SK-N-DZ (cell line): ENCODE data around the gene CLSTN2.

Experiments
- DNase-seq: peaks from one replicate; pipeline ENCODE4 v3.0.0-alpha.2; 2015; ENCODE audit warnings: low spot score

The CLSTN2 gene

DNA sequence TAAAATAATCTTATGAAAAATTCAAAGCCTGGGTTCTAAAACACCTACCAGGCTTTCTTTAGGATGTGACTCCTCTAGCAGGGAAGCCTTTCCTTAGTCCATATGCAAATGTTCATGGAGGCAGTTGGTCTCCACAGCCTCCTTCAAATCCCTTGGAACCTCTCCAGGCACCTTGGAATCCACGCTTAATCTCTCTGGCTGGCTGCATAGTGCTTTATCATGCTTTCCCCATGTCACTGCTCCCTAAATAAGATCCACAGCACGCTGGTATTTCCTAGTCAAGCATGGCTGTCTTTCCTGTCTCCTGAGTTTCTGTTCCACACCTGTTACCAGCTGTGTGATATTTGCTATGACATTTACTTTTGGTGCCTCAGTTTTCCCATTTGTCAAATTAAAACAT is 71.3 kb downstream of the CLSTN2 start:
- DNase-seq = no peak

DNA sequence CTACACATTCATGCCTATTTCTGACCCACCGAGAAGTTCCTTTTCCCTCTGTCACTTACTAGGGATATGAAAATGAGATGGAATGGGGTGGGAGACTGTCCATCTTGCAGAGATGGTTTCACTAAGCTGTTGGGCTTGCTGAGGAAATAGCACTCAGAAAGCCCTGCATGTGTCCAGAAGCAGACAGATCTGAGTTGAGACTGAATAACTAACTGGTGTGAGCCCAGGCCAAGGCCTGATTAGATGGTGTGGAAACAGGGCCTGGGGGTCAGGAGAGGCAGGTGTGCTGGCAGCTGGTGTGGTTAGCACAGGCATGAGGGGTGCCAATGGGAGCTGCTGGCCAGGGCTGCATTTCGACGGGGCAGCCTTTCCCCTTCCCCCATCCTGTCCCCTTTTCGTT is 72.1 kb downstream of the CLSTN2 start:
- no peak for DNase-seq

DNA sequence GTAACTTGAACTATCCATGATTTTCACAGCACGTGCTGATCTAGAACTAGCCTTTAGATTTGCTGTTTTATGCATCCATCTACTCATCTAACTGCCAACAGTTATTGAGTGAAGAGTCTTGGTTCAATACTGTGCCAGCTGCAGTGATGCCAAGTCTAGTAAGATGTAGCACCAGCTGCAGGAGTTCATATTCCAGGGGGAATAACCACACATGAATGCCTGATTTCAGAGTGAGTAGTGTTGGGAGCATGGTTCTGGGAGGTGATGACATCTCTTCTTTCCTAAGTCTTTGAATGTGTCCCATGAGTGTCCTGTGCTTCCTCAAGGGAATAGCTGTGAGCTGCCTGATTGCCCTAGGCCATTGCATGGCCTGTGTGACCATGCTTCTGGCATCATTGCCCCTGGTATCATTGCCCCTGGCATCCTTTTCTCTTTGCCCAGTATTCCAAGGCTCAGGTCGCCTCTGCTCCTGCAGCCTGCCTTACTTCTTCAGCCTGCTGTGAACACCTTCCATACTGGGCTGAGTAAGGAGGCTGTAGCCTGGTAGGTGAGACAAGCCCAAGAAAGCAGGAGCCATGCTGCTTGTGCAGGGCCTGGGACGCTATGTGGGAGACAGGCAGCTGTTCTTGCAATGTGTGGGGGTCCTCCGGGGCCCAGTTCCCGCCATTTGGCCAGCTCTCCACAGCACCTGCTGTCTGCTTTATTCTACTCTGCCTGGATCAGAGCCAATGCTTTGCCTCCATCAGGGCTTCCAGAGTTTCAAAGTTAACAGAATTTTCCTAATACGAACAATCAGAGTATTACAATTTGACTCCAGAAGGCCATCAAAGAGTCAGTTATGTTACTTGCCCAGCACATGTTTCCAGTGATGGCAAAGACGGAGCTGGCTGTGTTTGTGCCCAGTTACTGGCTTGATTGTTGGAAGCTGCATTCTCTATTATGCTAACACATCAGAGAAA is 73.2 kb downstream of the CLSTN2 start:
- DNase-seq = no peak

DNA sequence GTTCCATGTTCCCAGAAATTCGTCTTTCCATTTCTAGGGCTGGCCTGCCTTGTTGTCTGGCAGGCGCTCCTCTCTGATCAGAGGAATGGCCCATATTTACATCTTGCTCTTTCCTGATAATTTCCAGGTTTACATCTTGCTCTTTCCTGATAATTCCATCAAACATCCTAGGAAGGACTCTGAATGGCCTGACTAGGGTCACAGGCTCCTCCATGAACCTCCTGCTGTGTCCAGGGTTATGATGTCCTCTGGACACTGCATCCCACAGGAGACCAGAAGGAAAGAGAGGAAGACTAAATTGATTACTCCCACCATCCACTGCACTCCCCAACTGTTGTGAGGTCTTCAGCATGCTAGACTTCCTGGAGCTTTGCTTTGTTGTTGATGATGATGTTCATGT is 75.4 kb downstream of the CLSTN2 start:
- no peak for DNase-seq

DNA sequence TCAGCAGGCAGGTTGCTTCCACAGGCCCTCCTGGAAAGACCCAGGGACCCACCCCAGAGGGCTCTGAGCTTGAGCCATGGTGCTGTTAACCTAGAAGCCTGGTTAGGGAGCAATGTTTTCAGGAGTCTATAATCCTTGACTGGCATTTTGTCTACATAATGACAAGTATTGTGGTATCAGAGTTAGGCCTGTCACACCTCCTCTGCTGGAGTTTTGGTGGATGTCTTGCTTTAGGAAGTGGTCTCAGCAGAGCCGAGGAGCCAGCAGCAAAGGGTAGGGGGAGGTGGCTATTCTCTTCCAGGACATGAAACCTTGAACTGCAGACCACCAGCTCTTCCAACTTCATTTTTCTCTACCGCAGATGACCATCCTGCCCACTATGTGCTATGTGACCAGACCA is 76.1 kb downstream of the CLSTN2 start:
- DNase-seq = no peak

DNA sequence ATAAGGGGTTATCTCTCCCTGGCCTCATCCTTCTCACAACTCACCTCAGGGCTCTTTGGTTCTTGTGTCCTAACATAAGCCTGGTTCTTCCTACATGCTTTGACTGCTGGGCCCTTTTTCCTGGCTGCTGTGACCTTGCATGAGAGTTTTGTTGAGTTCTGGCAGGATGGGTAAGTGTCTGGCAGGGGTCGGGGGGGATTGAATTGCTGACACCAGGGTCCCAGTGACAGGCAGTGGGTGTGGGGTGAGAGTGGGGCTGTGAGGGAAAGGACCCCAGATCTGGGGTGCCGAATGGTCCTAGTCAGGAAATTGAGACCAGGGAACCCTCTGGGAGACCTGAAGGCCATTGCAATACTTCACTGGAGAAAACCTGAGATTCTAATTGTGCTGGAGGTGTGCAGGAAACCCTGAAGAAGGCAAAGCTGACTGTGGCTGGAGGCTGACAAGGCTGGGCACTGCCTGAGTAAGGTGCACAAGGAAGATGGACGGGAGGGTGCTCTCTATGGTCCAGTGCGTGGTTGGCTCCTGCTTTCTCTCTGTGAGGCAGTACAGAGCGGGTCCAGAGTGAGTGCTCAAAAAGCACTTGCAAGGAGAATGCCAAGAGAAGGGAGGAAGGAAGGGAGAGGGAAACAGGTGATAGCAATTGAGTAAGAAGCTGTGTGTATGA is 76.8 kb downstream of the CLSTN2 start:
- no peak for DNase-seq

DNA sequence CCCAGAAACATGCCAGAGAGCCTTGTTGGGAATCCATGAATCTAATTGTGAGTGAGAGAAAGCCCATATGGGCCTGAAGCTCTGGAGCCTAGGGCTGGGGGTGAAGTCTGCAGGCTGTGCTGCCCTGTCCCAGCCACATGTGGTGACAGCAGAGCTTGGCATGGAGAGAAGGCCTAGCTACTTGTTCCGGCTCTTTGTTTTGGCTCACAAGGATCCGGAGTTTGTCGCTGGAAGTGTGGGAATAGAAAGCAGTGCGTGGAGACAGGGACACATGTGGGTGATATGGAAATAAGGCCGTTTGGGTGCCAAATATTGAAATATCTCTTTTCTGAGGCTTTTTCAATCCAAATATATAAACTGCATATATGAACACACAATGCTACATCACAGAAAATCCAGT is 78.2 kb downstream of the CLSTN2 start:
- no peak for DNase-seq

DNA sequence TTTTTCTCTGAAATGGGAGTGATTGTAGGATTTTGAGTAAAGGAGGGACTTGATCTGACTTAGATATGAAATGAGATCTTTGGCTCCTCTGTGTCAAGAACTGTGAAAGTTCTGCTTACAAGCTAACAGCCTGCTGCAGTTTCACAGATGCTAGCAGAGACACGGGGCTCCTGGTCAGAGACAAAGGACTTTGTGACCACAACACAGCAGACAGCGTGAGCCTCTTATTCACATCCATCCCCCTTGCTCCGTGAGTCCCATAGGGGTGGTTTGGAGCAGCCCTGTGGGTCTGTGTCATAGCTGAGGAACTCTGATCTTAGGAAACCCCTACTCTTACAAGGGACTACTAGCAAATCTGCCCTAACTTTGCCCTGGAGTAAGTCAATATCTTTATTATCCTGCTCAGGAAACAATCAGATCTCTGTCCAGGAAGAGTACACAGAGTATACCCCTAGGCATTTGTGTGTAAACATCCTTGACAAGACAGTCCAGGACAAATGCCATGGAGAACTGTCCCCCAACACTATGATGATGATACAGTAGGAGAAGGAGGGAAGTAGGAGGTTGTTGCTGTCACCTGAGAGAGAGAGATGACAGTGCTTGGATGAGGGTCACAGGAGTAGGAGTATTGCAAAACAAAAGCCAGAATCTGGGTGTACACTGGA is 80.0 kb downstream of the CLSTN2 start:
- DNase-seq = no peak

DNA sequence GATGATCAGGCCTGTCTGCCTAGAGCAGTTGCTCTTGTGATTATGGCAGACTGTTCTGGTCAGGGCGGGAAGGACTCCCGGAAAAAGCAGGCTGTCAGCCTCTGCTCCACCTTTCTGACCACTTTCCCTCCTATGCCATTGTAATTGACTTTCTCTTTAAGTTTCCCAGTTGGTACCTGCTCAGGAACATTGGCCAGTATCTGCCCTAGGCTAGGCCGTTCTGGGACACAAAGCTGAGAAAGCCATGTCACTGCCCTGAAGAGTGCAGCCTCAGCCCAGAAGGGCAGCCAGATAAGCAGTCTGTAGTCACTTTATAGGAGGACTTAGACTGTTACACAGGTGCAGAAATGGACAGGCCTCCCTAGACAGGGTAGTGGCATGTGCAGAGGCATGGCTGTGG is 80.8 kb downstream of the CLSTN2 start:
- DNase-seq = no peak

DNA sequence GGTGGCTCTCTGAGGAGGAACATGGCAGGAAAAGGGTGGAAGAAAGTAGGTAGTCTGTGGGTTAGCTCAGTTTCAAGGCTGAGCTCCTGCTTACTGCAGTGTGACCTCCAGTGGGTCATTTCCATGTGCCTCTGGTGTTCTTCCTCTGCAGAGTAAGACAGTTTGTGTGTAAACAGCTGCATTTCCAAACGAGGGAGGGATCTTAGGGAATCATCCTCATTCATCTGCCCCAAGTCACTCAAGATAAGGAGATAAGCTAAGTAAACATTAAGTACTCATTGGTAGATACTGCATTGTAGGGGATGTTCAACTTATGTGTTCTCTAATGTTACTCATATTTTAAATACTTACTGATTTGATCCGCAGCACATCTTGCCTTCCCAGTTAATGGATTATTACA is 83.6 kb downstream of the CLSTN2 start:
- DNase-seq = no peak

DNA sequence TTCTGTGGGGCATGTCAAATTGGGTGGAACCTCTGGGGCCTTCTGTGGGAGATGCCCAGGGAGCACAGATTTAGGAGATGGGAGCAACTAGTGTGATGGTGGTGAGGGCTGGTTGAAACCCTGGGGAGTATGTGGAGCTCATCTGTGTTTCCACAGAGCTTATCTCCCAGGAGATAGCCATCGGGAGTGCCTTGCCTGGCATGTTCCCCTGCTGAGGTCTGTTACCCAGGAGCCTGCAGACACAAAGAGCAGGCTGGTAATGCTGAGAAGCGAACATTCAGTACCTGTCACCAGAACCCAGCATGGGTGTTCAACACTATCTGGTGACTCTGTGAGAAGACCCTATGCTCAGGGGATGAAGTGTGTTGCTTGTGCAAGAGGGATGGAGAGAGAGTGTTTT is 85.0 kb downstream of the CLSTN2 start:
- no peak for DNase-seq

DNA sequence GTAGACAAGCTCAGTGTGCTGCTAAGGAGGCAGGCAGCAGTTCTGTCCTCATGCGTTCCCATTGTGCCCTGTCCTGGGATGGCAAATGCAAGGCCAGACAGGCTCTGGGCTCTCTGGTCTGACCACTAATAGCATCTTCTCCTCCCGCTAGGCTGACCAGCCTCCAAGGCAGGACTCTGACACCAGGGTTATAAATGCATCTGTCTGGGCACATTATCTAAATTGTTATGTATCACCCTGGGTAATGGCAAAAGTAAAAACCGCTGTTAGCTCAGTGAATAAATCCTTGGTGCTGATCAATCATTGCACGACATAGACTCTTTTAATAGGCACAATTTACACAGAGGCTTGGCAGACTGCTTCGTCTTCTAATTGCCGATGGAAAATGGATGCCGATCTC is 85.6 kb downstream of the CLSTN2 start:
- no peak for DNase-seq

DNA sequence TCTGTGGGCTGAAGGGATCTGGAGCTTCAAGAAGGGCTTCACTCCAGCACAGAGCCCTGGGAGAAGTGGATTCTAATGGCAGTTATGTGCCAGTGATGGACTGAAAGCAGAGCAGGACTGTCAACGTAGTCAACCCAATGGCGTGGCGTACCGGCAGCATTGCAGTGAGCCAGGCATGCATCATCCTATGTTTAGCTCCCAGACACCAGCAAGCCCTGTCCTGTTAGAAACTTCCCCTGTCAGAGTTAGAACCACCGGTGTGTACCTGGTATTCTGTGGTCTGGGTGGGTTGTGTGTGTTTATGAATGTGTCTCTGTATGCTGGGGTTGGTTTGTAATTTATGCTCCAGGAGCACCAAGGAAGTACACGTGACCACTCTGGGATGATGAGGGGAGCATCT is 86.3 kb downstream of the CLSTN2 start:
- no peak for DNase-seq

DNA sequence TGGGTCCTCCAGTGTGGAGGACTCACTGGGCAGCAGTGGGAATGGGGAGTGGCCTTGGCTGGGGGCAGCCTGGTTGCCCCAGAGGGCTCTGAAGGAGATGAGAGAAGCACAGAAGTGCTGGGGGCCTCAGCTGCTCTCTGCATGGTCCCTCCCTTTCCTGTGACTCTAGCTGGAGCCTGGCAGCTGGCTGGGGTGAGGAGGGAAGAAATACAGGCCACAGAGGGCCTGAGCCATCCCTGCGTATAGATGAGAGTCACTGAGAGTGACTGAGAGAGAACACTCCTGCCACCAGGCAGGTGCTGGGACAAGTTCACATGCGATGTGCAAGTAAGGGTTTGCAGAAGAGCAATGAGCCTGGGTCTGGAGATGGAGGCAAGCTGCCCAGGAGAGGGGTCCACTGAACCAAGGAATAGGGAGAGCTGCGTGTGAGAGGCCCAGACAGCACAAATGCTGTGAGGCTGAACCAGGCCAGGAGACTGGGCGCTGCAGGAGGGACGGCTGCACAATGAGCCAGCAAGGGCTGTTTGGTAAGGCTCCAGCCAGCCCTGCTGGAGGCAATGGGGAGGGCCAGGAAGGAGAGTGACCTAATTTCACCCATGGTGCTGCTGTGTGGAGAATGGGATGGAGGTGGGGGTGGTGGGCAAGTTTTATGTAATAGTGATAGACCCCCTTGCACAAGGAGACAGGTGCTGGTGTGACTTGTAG is 87.2 kb downstream of the CLSTN2 start:
- no peak for DNase-seq

DNA sequence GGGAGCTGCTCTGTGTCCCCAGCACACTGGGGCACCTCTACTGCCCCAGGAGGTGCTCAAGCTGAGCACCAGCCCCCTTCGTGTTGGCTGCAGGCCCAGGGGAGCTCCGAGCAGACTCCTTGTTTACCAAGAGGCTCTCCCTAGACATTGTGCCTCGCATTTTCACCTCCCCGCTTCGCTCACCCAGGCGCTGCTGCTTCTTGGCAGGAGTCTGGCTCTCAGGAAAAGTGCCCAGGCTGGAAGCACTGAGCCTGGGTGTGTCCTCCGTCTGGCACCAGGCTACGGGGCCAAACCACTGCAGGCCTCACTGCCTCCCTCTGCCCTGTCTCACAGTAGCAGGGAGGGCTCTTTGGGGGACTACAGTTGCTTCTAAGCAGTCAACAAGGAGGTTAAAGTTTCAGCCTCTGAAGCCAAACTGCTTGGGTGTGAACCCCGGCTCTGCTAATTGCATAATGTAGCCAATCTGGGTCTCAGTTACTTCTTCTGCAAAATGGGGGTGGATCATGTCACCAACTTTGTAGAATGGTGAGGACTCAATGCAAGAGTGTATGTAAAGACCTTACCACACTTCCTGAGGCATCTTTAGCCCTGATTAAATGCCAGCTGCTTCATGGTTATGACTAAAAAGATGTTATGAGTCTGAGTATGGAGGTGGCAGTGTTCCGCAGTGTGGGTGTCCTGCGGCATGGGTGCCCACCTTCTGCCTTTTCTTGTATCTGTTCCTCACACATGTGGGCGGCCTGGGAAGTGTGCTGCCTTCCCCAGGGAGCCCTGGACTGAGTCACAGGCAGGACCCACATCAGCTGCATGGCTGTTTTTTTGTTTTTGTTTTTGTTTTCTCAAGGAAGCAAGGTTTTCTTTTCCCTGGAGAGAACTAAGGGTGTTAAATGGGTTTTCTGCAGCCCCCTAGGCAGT is 88.9 kb downstream of the CLSTN2 start:
- no peak for DNase-seq

DNA sequence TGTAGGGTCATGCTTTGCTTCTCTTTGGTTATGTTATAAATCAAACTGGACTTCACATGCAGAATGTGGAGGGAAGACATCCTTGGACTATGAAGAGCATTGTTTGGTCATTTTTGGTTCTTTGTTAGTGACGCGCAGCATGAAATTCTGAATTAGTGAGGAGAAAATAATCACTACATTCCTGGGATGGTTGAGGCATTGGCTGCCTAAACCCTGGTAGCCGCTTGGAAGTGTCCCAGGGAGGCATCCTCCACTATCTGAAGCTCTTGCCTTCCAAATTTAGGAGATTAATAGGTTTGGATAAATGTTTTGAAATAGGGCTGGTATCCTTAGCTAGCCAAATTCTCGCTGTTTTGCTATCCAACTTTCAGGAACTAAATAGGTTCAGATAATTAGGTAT is 96.2 kb downstream of the CLSTN2 start:
- no peak for DNase-seq

DNA sequence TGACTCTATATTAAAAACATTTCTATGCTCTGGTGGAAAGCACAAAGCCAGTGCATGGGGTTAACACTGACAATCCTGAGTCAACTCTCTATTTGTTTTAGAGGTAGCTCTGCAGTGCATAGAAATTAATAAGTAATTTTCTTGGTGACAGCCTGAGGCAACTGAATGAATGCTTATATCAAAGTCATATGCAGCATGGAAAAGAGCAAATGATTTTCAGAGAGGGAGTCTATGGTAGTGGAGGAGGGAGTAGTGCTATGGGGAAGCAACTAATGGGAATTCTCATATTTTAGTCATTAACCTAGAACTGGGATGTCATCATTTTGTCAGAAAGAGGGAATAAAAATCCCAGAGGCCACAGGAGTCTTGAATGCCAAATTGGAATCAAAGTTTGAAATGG is 99.1 kb downstream of the CLSTN2 start:
- no peak for DNase-seq

DNA sequence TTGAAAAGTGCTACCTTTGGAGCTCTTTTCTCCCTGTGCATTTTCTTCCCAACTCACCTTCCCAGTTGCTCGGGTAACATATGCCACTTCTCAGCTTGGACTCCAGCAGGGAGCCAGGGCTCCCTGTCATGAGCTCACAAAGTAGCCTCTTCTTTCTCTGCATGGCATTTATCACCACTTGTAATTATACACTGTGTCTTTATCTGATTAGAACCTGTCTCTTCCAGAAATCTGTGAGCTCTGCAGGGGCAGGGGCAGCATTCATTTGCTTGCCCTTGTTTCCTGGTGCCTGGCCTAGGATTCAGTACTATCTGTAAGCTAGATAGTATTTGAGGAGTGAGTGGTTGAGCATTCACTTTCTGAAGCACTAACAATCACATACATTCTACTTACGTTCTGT is 100.9 kb downstream of the CLSTN2 start:
- DNase-seq = no peak

DNA sequence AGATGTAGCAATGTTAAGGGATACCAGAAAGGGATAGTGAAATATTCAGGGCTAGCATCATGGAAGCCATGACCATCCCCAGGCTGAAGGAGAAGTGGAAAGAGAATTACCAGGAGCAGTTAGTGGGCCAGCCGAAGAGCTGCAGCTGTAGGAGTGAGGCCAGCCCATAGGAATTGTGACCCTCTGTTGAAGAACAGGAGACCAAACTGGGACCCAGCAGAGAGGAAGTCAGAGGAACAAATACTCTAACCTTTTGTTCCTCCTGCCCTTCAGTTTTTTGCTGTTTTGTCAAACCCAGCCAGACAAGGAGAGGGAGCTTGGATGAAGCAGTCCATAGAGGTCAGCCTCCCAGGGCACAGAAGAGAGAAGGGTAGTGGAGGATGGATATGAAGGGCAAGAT is 115.4 kb downstream of the CLSTN2 start:
- no peak for DNase-seq

DNA sequence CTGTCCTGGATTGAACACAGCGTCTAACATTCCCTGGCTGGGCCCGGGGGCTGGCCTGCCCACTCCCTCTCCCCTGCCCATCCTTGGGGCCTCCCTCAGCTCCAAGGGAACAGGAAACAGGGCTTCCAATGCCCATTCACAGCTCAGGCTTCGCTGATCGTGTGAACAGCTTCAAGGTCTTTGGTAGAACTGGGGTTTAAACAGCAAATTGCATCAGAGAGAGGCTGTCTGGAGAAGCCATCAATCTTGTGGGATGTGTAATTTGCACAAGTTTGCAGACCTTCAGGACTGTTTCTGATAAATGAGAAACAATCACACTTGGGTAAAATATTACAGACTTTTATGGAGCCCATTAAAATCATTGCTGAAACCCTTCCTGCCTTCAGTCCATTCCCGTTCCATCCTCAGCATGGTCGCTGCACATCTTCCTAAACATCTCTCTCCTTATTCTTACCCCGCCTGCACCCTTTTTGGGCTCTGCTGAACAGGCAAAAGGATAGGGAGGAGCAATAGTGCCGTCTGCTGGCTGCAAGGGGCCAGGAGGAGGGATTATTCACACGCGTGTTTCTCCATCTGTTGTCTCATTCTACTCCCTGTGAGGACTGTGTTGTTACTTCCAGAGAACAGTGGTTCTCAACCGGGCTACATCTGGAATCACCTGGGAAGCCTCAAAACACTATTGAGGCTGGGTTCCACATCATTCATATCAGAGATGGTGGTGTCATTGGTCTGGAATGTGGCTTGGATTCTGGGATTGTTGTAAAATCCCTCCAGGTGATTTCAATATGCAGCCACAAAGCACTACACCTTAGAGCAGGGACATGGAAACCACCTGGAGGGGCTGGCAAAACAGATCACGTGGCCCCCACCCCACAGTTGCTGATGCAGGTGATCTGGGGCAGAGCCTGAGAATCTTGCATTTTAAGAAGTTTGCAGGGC is 116.3 kb downstream of the CLSTN2 start:
- DNase-seq = no peak
